OCI-LY3 (cell line): ENCODE data around the gene EVA1A.

Source experiments
- EZH2phosphoT487 ChIP-seq: fragments of 200-600 bp; shearing (Covaris generic); IDR thresholded peaks from 2 replicates; pipeline ENCODE4 v1.6.1; 2018; ENCODE audit warnings: antibody characterized with exemption, mixed run types, low read depth
- TF ChIP-seq, protein P1 (sequence below): fragments of 200-600, 300-600 bp; sonication (generic); IDR thresholded peaks from 2 replicates; pipeline ENCODE4 v1.5.1; 2014; ENCODE audit warnings: antibody characterized with exemption, low read length, low read depth

DNA sequence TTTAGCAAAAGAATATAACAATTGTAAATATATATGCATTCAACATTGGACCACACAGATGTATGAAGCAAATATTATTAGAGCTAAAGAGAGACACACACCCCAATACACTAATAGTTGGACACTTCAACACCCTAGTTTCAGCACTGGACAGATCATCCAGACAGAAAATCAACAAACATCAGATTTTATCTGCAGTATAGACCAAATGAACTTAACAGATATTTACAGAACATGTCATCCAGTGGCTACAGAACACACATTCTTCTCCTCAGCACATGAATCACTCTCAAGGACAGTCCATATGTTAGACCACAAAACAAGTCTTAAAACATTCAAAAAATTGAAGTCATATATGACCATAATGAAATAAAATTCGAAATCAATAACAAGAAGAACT lies 22.1 kb upstream of the EVA1A start:
- TF ChIP-seq, protein P1, sequence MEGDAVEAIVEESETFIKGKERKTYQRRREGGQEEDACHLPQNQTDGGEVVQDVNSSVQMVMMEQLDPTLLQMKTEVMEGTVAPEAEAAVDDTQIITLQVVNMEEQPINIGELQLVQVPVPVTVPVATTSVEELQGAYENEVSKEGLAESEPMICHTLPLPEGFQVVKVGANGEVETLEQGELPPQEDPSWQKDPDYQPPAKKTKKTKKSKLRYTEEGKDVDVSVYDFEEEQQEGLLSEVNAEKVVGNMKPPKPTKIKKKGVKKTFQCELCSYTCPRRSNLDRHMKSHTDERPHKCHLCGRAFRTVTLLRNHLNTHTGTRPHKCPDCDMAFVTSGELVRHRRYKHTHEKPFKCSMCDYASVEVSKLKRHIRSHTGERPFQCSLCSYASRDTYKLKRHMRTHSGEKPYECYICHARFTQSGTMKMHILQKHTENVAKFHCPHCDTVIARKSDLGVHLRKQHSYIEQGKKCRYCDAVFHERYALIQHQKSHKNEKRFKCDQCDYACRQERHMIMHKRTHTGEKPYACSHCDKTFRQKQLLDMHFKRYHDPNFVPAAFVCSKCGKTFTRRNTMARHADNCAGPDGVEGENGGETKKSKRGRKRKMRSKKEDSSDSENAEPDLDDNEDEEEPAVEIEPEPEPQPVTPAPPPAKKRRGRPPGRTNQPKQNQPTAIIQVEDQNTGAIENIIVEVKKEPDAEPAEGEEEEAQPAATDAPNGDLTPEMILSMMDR: no peak
- no peak for TF ChIP-seq EZH2phosphoT487
